Measurements from ENCODE around the gene PLCH2. TPM values are rescaled to one million over a fixed set of nuclear protein-coding genes. Genes with fewer than 3 reads are reported as not detected.

Gene PLCH2
- total RNA-seq, 1 donor from 2014 or later = 3.8 TPM

DNA sequence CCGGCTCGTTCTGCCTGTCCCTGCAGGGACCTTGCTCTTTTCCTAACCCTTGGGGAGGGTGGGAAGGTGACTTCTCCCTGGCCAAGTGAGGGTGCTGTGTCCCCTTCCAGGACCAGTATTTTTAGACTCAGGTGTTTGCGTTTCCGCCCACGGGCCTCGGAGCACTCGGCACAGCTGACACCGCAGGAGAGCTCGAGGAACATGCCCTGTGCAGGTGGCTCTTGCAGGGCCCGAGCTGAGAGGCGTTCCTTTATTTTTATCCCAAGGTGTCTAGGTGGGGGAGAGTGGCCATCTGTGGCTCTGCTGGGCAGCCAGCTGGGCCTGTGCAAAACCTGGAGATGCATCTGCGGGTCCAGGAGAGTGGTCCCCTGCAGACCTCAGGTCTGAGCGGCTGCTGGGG, 16.0 kb downstream of the PLCH2 start:
- no peaks in the 10 kb centered on the region for H3K36me3 ChIP-seq
- peaks cover 7% of the 10 kb centered on the region for H3K27me3 ChIP-seq (ENCODE audit: low read depth)
- no peaks in the 10 kb centered on the region for H3K4me1 ChIP-seq
- TF ChIP-seq, protein P1, sequence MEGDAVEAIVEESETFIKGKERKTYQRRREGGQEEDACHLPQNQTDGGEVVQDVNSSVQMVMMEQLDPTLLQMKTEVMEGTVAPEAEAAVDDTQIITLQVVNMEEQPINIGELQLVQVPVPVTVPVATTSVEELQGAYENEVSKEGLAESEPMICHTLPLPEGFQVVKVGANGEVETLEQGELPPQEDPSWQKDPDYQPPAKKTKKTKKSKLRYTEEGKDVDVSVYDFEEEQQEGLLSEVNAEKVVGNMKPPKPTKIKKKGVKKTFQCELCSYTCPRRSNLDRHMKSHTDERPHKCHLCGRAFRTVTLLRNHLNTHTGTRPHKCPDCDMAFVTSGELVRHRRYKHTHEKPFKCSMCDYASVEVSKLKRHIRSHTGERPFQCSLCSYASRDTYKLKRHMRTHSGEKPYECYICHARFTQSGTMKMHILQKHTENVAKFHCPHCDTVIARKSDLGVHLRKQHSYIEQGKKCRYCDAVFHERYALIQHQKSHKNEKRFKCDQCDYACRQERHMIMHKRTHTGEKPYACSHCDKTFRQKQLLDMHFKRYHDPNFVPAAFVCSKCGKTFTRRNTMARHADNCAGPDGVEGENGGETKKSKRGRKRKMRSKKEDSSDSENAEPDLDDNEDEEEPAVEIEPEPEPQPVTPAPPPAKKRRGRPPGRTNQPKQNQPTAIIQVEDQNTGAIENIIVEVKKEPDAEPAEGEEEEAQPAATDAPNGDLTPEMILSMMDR (IDR thresholded peaks at IDR 0.05) = no peak
- no peak overlapping the region for H3K4me3 ChIP-seq
- ATAC-seq (no peak), DNase-seq (no peak)
- no peak overlapping the region for H3K27ac ChIP-seq
- intact Hi-C loops (cut with DNase I) = no loop called here
- peaks cover 4% of the 10 kb centered on the region for H3K9me3 ChIP-seq

DNA sequence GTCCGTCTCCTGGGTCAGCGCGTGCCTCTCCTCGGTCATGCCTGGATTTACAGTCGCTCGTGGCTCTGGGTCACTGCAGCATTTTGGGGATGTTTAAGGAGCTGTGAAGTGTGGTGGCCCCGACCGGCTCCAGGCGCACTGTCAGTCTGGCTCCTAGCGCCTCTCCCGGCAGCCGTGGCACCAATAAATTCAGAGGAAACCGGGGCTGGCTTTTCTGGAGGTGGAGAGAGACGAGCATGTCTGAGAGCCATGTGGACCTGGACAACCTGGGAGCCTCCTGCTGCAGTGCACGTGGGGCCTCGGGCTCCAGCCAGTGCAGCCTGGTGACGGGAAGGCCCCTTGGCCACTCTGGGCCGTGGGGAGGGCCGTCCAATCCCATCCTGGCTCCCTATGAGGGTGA, 17.1 kb downstream of the PLCH2 start:
- Histone ChIP-seq H3K4me3 (no peak overlapping the region), H3K4me1 (no peaks in the 10 kb centered on the region), H3K27ac (no peak overlapping the region), H3K36me3 (no peaks in the 10 kb centered on the region), H3K27me3 (ENCODE audit: low read depth) (peaks cover 7% of the 10 kb centered on the region), H3K9me3 (peaks cover 4% of the 10 kb centered on the region)
- ATAC-seq (no peak), DNase-seq (no peak)
- TF ChIP-seq, protein P1 (IDR thresholded peaks at IDR 0.05) = no peak
- intact Hi-C loops (cut with DNase I) = no loop called here

DNA sequence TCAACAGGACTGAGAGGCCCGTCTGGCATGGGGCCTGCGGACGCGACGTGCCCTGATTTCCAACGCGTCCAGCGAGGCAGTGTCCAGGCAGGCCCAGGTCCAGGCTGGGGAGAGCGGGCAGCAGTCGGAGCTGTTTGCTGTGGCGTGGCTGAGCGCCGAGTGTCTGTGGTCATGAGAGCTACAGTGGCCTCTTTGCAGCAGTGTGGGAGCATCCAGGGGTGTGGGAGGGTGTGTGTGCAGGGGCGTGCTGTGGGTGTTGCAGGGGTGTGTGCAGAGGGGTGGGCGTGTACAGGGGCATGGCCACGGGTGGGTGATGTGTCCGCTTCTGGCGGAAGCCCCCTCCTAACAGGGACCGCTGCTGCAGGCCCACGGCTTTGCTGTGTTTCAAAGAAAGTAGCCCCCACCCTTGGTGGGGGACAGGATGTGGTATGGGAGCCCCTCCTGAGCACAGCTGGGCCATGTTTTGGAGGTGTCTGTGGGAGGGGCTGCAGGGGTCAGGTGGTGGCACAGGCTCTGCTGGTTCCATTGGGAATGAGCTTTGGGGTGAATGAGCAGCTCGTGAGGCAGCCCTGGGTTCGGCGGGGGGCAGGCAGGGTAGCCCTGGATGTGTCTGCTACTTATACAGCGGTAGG, 17.7 kb downstream of the PLCH2 start:
- DNase-seq (no peak), ATAC-seq (no peak)
- no peaks in the 10 kb centered on the region for H3K36me3 ChIP-seq
- peaks cover 7% of the 10 kb centered on the region for H3K27me3 ChIP-seq (ENCODE audit: low read depth)
- no peaks in the 10 kb centered on the region for H3K4me1 ChIP-seq
- H3K27ac ChIP-seq = no peak overlapping the region
- intact Hi-C loops (cut with DNase I) = no loop called here
- TF ChIP-seq, protein P1 (IDR thresholded peaks at IDR 0.05) = no peak
- H3K4me3 ChIP-seq = no peak overlapping the region
- H3K9me3 ChIP-seq = peaks cover under 1% of the 10 kb centered on the region

DNA sequence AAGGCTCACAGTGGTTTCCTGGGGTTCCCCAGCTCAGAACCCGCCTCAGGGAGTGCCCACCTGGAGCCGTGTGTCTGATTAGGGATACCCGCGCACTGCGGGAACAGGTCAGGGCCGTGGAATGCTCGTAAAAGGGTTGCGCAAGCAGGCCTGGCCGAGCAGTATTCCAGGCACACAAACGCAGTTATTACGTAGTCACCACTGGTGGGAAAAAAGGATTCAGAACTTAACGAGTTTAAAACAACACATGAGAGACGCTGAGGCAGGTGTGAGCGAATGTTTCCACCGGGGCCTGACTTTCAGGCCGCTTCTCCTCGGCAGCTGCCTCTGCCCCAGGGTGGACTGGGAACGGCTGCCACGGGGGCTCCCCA, 18.2 kb downstream of the PLCH2 start:
- no peak overlapping the region for H3K4me3 ChIP-seq
- ATAC-seq (peak in 1 of 2 donors; percentile 56), DNase-seq (no peak)
- H3K36me3 ChIP-seq = no peaks in the 10 kb centered on the region
- H3K27me3 ChIP-seq (ENCODE audit: low read depth) = peaks cover 11% of the 10 kb centered on the region
- no peaks in the 10 kb centered on the region for H3K9me3 ChIP-seq
- H3K27ac ChIP-seq = no peak overlapping the region
- H3K4me1 ChIP-seq = no peaks in the 10 kb centered on the region
- TF ChIP-seq, protein P1 (IDR thresholded peaks at IDR 0.05) = no peak
- intact Hi-C loops (cut with DNase I) = no loop called here

DNA sequence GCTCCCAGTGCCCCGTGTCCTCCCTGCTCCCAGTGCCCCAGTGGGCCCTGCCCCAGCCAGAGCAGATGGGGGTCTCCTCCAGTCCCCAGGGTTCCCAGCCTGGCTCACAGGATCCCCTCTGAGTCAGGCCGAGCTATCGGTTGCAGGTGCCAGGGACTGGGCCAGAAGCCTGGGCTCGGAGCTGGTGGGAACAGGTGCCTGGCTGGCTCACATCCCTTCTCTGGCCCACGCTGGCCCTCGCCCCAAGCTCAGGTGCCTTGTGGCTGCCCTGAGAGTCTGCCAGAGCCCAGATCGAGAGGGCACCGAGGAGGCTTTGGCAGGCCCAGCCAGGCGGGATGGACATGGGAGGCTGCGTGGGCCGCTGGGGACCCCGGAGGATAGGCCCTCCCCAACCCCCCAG, 18.9 kb downstream of the PLCH2 start:
- ATAC-seq (no peak), DNase-seq (no peak)
- peaks cover 15% of the 10 kb centered on the region for H3K27me3 ChIP-seq (ENCODE audit: low read depth)
- H3K27ac ChIP-seq = no peak overlapping the region
- H3K4me1 ChIP-seq = peaks cover under 1% of the 10 kb centered on the region
- TF ChIP-seq, protein P1 (IDR thresholded peaks at IDR 0.05) = no peak
- intact Hi-C loops (cut with DNase I) = no loop called here
- no peak overlapping the region for H3K4me3 ChIP-seq
- H3K36me3 ChIP-seq = no peaks in the 10 kb centered on the region
- no peaks in the 10 kb centered on the region for H3K9me3 ChIP-seq
